Esophagus squamous epithelium (tissue), 5 donors: ENCODE results near the gene PROSER2. TPM values are rescaled to one million over a fixed set of nuclear protein-coding genes. Genes with fewer than 3 reads are reported as not detected.

Experiments
- DNase-seq: peaks from one replicate; lab custom pipeline; 2025; lab: John Stamatoyannopoulos, UW
- H3K27ac ChIP-seq, 4 donors: fragments of 200-600 bp; sonication (generic); one replicate each; pipeline ENCODE4 v1.5.1; 2016 to 2019; ENCODE audit warnings: mild to moderate bottlenecking in 1 of 4
- H3K27me3 ChIP-seq, 4 donors: fragments of 200-600 bp; sonication (generic); 1 replicate in 3 of 4; 2 replicates in 1 of 4; pipeline versions ENCODE4 v1.5.1 to v1.6.0; 2017 to 2021; ENCODE audit warnings: antibody characterized with exemption in 1 of 4
- H3K36me3 ChIP-seq, 3 donors: fragments of 200-600 bp; sonication (generic); one replicate each; pipeline ENCODE4 v1.5.1; 2016 to 2019
- H3K4me1 ChIP-seq, 3 donors: fragments of 200-600 bp; sonication (generic); one replicate each; pipeline ENCODE4 v1.5.1; 2017 to 2019
- H3K4me3 ChIP-seq, 4 donors: fragments of 200-600 bp; sonication (generic); 1 replicate in 3 of 4; 2 replicates in 1 of 4; pipeline ENCODE4 v1.5.1; 2016 to 2019; ENCODE audit warnings: mild to moderate bottlenecking in 2 of 4, moderate library complexity in 1 of 4
- H3K9me3 ChIP-seq, 3 donors: fragments of 200-600 bp; sonication (generic); one replicate each; pipeline ENCODE4 v1.5.1; 2016 to 2019
- CTCF ChIP-seq, 6 experiments: fragments of 450-650 bp in 4 of 6; fragments of 200-600 bp in 2 of 6; sonication (generic) in 2 of 6; IDR thresholded peaks; one replicate each; pipeline ENCODE4 v1.5.1; 2016 to 2019; ENCODE audit warnings: antibody characterized with exemption in 6 of 6, mild to moderate bottlenecking in 4 of 6, moderate library complexity in 4 of 6
- POLR2A ChIP-seq, 4 donors: fragments of 450-650 bp; IDR thresholded peaks; one replicate each; pipeline ENCODE4 v1.6.1; 2017; ENCODE audit warnings: antibody characterized with exemption in 4 of 4, mild to moderate bottlenecking in 4 of 4, moderate library complexity in 3 of 4
- WGBS, 2 donors: methylation state at CpG; one replicate each; pipeline ENCODE4 v1.1.5; 2018; 5-methylcytosine and 5-hydroxymethylcytosine counted together
- intact Hi-C: fragments of 100-400 bp; cut with DNase I; formaldehyde crosslinking; loops from one replicate; pipeline ENCODE4 v1.15.0; 2022
- total RNA-seq, 4 donors: library from RNA; depleted of rRNA; stranded (reverse); fragments of >200 nt; gene quantifications; one replicate each; pipeline ENCODE4 v1.1.0, GENCODE V29; 2016
- donor health status: DM: yes; HTN: yes; CAD: no.

Gene PROSER2
- total RNA-seq, 4 donors from 2014 or later: 6.4 to 15.5 (median 11.1) TPM

GRCh38 chr10:11908991-11909390 lies 85.8 kb downstream of the PROSER2 start:
- no peak for DNase-seq
- intact Hi-C loops: no loop called here

GRCh38 chr10:11909618-11910017 lies 86.5 kb downstream of the PROSER2 start:
- 70 to 71% methylated on average over 2 to 8 of the region's 10 CpGs for WGBS, 2 donors
- Histone ChIP-seq H3K27ac (no peak overlapping the region), H3K4me1 (no peaks in the 10 kb centered on the region), H3K4me3 (no peak overlapping the region), H3K9me3 (no peaks in the 10 kb centered on the region), H3K27me3 (no peaks in the 10 kb centered on the region), H3K36me3 (no peaks in the 10 kb centered on the region)
- TF ChIP-seq POLR2A (IDR thresholded peaks at IDR 0.05) (no peak), CTCF (IDR thresholded peaks at IDR 0.05) (no peak)
- intact Hi-C loops: no loop called here
- DNase-seq: no peak

More at GRCh38 chr10:11908991-11909390, 85.8 kb downstream of the PROSER2 start:
- no peaks in the 10 kb centered on the region for H3K4me1 ChIP-seq
- no peaks in the 10 kb centered on the region for H3K27me3 ChIP-seq
- TF ChIP-seq POLR2A (IDR thresholded peaks at IDR 0.05): no peak
- no peak for TF ChIP-seq CTCF (IDR thresholded peaks at IDR 0.05)
- 87 to 96% methylated on average over 7 to 9 of the region's 11 CpGs for WGBS, 2 donors
- no peak overlapping the region for H3K4me3 ChIP-seq
- H3K9me3 ChIP-seq: no peaks in the 10 kb centered on the region
- H3K36me3 ChIP-seq: no peaks in the 10 kb centered on the region
- no peak overlapping the region for H3K27ac ChIP-seq

DNA sequence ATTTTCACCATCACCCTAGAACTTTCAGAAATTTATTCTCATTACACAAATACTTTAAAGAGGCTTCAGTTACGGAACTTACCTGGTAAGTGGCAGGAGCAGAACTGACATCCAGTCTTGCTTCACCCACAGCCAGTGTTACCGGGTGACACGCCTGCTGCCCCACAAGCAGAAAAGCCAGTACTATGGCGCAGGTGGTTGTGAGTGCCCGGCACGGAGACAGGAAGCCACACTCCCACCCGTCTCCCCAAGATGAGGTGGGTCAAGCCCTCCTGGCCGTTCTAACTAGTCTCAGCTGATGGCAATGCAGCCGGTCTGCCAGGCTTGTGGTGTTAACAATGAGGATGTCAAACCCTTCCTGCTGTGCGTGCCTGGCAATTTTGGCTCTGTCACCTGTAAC lies 86.9 kb downstream of the PROSER2 start:
- H3K27me3 ChIP-seq: no peaks in the 10 kb centered on the region
- 72 to 100% methylated on average over 5 to 8 of the region's 10 CpGs for WGBS, 2 donors
- no peaks in the 10 kb centered on the region for H3K36me3 ChIP-seq
- no peaks in the 10 kb centered on the region for H3K9me3 ChIP-seq
- no peaks in the 10 kb centered on the region for H3K4me1 ChIP-seq
- DNase-seq: no peak
- intact Hi-C loops: no loop called here
- TF ChIP-seq POLR2A (IDR thresholded peaks at IDR 0.05): no peak
- no peak for TF ChIP-seq CTCF (IDR thresholded peaks at IDR 0.05)
- no peak overlapping the region for H3K27ac ChIP-seq
- H3K4me3 ChIP-seq: no peak overlapping the region

GRCh38 chr10:11913079-11913641 lies 90.0 kb downstream of the PROSER2 start:
- TF ChIP-seq POLR2A (IDR thresholded peaks at IDR 0.05): no peak
- TF ChIP-seq CTCF (IDR thresholded peaks at IDR 0.05): no peak
- Histone ChIP-seq H3K4me1 (no peaks in the 10 kb centered on the region), H3K27ac (no peak overlapping the region), H3K27me3 (no peaks in the 10 kb centered on the region), H3K36me3 (no peaks in the 10 kb centered on the region), H3K9me3 (no peaks in the 10 kb centered on the region), H3K4me3 (no peak overlapping the region)
- WGBS, 2 donors: 52 to 63% methylated on average over 4 to 10 of the region's 11 CpGs
- no peak for DNase-seq
- intact Hi-C loops: no loop called here

GRCh38 chr10:11918384-11918783 lies 95.2 kb downstream of the PROSER2 start:
- TF ChIP-seq CTCF (IDR thresholded peaks at IDR 0.05) (no peak), POLR2A (IDR thresholded peaks at IDR 0.05) (no peak)
- Histone ChIP-seq H3K27me3 (no peaks in the 10 kb centered on the region), H3K36me3 (peaks cover 0 to 44% (median 6%) of the 10 kb centered on the region in 3 donors), H3K4me3 (no peak overlapping the region), H3K9me3 (no peaks in the 10 kb centered on the region), H3K27ac (no peak overlapping the region), H3K4me1 (no peaks in the 10 kb centered on the region)
- 81 to 89% methylated on average over 6 of the region's 8 CpGs for WGBS, 2 donors
- no peak for DNase-seq
- intact Hi-C loops: no loop called here
